ENCODE data around the gene KCNH1. TPM values are rescaled to one million over a fixed set of nuclear protein-coding genes. Genes with fewer than 3 reads are reported as not detected.

KCNH1 gene
- total and polyA plus RNA-seq, 8 donors = 0.04 to 0.54 (median 0.13) TPM

- no peak overlapping the region for H3K4me3 ChIP-seq
- DNase-seq = no peak
- H3K27me3 ChIP-seq = no peaks in the 10 kb centered on the region
- no peaks in the 10 kb centered on the region for H3K36me3 ChIP-seq
- H3K27ac ChIP-seq = no peak overlapping the region
- TF ChIP-seq CTCF (IDR thresholded peaks at IDR 0.05) = no peak
- intact Hi-C loops (cut with DNase I) = no loop called here
- no peaks in the 10 kb centered on the region for H3K4me1 ChIP-seq
- H3K9me3 ChIP-seq = no peaks in the 10 kb centered on the region
- ATAC-seq = no peak
Measured at GRCh38 chr1:210723646-210724045, 410.3 kb downstream of the KCNH1 start.

DNA sequence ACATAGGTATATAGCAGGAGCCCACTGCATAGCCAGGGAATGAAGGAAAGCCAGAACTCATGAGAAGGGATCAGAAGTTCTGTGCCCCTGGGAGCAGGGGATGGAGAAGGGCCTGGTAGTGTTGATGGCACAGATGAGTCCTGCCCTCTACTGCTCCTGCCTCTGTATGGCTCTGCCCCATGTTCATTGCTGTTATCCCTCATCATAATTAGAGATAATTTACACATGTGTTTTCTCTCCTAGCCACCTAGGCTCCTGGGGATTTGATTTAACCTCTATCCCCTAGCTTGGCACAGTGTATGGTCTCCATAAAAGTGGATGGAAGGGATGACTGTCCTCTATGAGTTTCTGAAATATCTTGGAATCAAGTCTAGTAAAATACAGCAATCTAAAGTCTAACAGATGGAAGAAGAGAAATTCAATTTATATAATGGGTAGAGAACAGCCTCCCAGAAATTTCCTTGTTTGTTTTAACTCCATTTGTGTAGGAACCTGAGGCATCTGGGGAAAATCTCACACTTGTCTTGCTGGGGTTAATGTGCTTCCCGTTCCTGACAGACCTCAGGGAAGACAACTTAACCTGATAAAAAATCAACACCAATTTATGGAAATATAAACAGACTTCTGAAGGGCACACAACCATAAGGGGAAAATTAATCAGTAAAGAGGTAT is 411.4 kb downstream of the KCNH1 start:
- no peaks in the 10 kb centered on the region for H3K36me3 ChIP-seq
- H3K9me3 ChIP-seq = no peaks in the 10 kb centered on the region
- intact Hi-C loops (cut with DNase I) = no loop called here
- H3K27me3 ChIP-seq = no peaks in the 10 kb centered on the region
- no peak for TF ChIP-seq CTCF (IDR thresholded peaks at IDR 0.05)
- no peaks in the 10 kb centered on the region for H3K4me1 ChIP-seq
- DNase-seq (no peak), ATAC-seq (no peak)
- H3K27ac ChIP-seq = no peak overlapping the region
- H3K4me3 ChIP-seq = no peak overlapping the region

DNA sequence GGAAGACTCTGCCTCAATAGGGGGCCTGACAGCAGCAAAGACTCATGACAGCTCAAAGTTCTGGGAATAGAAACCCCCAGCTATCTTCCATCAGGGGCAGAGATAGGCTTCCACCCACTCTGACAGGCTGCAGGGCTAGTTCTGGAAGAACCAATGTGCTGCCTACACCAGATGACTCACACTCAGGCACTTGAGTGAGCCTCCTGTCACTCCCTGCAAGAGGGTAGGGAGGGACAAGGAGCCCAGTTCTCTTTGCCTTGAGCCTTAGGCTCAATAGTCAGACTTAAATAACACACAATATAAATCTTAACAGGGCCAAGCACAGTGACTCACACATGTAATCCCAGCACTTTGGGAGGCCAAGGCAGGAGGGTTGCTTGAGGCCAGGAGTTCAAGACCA is 418.9 kb downstream of the KCNH1 start:
- H3K4me3 ChIP-seq = no peak overlapping the region
- H3K4me1 ChIP-seq = no peaks in the 10 kb centered on the region
- no peak overlapping the region for H3K27ac ChIP-seq
- no peaks in the 10 kb centered on the region for H3K36me3 ChIP-seq
- H3K27me3 ChIP-seq = no peaks in the 10 kb centered on the region
- ATAC-seq (peak; percentile 61), DNase-seq (no peak)
- TF ChIP-seq CTCF (IDR thresholded peaks at IDR 0.05) = no peak
- no peaks in the 10 kb centered on the region for H3K9me3 ChIP-seq
- intact Hi-C loops (cut with DNase I) = no loop called here

DNA sequence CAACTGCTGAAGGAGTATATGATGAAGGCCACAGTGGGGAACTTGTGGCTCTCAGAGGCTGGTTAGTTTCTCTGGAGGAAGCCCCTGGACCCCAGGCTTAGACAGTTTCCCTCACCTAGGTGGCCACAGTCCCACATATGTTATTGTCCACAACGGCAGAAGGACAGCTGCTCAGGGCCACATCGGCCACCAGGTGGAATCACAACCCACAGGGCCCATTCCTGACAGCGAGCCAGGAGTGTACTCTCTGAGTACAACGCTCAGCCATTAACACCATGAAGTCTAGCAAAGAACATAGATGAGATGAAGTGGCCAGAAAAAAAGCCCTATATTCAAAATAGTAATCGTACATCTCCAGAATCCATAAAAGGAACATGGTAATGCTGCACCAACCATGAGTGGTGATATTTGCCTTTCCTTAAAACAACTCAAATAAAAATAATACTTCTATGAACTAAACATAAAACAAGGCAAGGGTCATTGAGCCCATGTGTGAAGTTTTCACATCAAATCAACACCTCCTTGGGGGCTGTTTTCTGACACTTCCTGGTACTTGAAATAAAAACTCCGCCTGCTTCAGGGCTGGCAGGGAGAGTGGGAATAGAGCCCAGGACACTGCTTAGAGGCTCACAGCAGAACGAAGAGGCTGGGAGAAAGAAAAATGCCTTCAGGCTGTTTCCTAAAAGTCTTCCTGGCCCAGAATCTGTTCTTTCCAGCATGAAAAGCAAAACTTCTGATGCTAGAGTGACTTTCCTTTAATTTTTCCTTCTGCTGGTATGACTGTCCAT is 421.9 kb downstream of the KCNH1 start:
- Histone ChIP-seq H3K36me3 (no peaks in the 10 kb centered on the region), H3K9me3 (no peaks in the 10 kb centered on the region), H3K4me1 (no peaks in the 10 kb centered on the region), H3K27me3 (no peaks in the 10 kb centered on the region), H3K4me3 (no peak overlapping the region), H3K27ac (no peak overlapping the region)
- TF ChIP-seq CTCF (IDR thresholded peaks at IDR 0.05) = no peak
- intact Hi-C loops (cut with DNase I) = no loop called here
- no peak for DNase-seq
- ATAC-seq = no peak

DNA sequence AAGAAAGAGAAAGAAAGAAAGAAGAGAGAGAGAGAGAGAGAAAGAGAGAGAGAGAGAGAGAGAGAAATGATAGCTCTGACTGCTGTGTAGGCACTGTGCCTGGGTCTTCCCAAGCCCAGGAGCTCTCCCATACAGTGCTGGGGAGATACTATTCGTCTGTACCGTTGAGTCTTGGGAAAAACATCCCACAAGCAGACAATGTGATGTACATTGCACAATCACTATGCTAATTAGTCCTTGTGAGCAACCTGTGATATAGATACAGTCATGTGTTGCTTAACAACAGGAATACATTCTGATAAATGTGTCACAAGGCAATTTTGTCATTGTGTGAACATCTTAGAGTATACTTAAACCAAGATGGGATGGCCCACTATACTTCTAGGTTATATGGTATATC is 424.2 kb downstream of the KCNH1 start:
- Histone ChIP-seq H3K27ac (no peak overlapping the region), H3K36me3 (no peaks in the 10 kb centered on the region), H3K4me1 (no peaks in the 10 kb centered on the region), H3K27me3 (no peaks in the 10 kb centered on the region), H3K4me3 (no peak overlapping the region), H3K9me3 (no peaks in the 10 kb centered on the region)
- no peak for DNase-seq
- intact Hi-C loops (cut with DNase I) = no loop called here
- no peak for ATAC-seq
- TF ChIP-seq CTCF (IDR thresholded peaks at IDR 0.05) = no peak
